Uterine smooth muscle cell (primary cell): Measurements from ENCODE around the gene SHFL. TPM values are rescaled to one million over a fixed set of nuclear protein-coding genes. Genes with fewer than 3 reads are reported as not detected.

Experiments
- total RNA-seq: library from RNA; depleted of rRNA; stranded (reverse); fragments of >200 nt; gene quantifications from 2 replicates; pipeline ENCODE4 v1.2.3, GENCODE V29; 2014

SHFL gene
- total RNA-seq, result 18.2 and 20.1 TPM in 2 replicates

DNA sequence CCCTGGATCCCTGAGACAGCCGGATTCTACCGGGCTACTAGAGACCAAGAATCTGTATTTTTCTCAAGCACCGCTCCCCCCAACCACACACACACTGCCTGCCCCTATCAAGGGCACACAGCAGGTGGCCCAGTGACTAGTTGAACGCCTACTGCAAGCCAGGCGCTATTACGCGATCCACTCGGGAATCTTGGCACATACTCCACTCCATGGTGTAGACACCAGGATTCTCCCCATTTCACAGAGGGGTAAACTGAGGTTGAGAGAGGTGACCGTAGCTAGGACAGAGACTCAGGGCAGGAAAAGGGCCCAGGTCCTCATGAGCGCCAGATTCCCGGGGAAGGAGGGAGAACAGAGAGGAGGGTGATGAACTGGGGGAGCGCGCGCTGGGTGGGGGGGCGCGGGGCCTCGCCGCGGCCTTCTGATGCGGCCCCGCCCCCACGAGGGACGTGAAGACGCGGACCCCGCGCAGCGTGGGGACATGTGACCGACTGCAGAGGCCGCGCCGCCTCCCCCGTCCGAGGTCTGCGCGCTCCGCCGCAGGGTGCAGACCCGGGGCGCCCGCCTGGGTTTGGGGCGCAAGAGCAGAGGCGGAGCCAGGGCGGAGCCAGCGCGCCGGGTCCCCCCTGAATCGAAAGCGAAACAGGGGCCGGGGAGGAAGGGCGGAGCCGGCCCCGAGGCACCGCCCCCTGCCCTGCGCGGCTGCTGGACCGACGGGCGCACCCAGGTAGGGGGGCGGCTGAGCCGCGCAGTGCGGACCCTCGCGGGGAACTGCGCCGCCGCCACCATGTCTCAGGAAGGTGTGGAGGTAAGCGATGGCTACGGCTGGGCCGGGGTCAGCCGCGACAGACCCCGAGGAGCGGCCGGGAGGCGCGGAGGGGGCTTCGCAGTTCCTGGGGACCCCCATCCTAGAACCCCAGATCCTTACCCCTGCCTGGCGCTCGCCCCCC, at the start of gene SHFL:
TSS of gene SHFL (plus strand) at position 677 of the 950 bp plus-strand sequence. CDS start at position 788, 111 bp downstream.

DNA sequence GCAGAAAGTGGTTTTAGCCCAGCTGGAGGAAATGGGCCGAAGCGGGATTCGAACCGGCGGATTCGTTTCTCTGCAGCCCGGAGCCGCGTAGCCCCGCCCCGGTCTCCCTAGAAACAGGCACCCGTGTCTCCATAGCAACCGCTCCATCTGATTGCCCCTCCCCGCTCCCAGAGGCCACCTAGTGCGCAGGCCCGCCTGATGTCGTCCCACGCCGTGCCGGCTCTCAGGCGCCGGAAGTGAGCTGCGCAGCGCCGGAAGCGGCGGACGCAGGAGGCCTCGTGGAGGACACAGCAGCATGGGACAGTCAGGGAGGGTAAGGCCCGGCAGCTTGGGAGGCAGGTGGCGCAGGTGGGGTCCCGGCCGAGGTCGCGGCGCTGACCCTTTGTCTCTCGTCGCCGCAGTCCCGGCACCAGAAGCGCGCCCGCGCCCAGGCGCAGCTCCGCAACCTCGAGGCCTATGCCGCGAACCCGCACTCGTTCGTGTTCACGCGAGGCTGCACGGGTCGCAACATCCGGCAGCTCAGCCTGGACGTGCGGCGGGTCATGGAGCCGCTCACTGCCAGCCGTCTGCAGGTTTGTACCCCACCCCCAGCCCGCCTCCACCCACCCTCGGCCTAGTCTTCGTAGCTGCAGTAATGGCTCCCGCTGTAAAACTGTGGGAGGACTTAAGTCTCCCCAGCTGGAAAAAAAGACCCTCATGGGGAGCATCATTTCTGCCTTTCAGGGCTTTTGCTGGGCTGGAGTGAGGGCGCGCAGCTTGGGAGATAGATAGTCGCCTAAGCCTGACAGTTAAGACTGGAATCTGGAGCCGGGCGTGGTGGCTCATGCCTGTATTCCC, 20.2 kb downstream of the SHFL start, which contains the start of gene PPAN:
TSS of gene PPAN (plus strand) at position 263 of the 837 bp plus-strand sequence. CDS start at position 296, 33 bp downstream.

DNA sequence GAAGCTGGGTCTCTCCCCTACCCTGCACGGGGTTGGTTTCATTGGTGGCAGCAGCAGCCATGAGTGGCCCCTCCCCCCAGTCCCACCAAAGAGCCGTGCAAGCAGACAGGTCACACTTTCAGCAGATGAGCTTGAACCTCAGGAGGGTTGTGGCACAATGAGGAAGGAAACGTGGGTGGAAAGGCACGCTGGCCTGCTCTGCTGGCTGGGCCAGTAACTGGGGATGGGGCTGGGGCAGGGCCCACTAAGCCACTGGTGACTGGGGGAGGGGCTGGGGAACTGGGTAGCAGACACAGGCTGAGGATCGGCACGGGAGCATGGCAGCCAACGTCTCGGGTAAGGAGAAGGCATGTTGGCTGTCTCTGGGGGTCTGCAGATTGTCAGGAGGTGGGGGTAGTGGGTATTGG, 25.3 kb downstream of the SHFL start, which contains the start of gene P2RY11:
TSS of gene P2RY11 (plus strand) at position 289 of the 407 bp plus-strand sequence. CDS start at position 318, 29 bp downstream.

Other genes starting within 250 kb of the SHFL start
- gene OLFM2, start 149.8 kb upstream of the SHFL start, total RNA-seq, result 0.11 and 1.4 TPM in 2 replicates
- 1.5 and 4.8 TPM in 2 replicates for gene COL5A3, start 75.8 kb upstream of the SHFL start, total RNA-seq
- gene RDH8, start 72.8 kb upstream of the SHFL start, total RNA-seq, result not detected in 2 replicates
- not detected in 2 replicates for gene ANGPTL6, start 16.4 kb downstream of the SHFL start, total RNA-seq
- 27.4 and 42.7 TPM in 2 replicates for gene PPAN, start 20.0 kb downstream of the SHFL start, total RNA-seq
- gene P2RY11, start 25.4 kb downstream of the SHFL start, total RNA-seq, result 3.0 and 3.9 TPM in 2 replicates
- gene EIF3G, start 33.6 kb downstream of the SHFL start, total RNA-seq, result 318 and 322 TPM in 2 replicates
- gene DNMT1, start 108.6 kb downstream of the SHFL start, total RNA-seq, result 38.0 and 90.2 TPM in 2 replicates
- 11.2 and 12.2 TPM in 2 replicates for gene S1PR2, start 145.0 kb downstream of the SHFL start, total RNA-seq
- gene MRPL4, start 165.9 kb downstream of the SHFL start, total RNA-seq, result 22.2 and 27.1 TPM in 2 replicates
- gene ICAM1, start 184.8 kb downstream of the SHFL start, total RNA-seq, result 4.8 and 5.6 TPM in 2 replicates
- 0.33 and 0.75 TPM in 2 replicates for gene ICAM4, start 200.6 kb downstream of the SHFL start, total RNA-seq
- 1.8 and 4.6 TPM in 2 replicates for gene ICAM5, start 203.6 kb downstream of the SHFL start, total RNA-seq
- 0.22 and 0.87 TPM in 2 replicates for gene ZGLP1, start 223.5 kb downstream of the SHFL start, total RNA-seq
- 18.2 and 28.6 TPM in 2 replicates for gene FDX2, start 229.7 kb downstream of the SHFL start, total RNA-seq
- gene RAVER1, start 247.2 kb downstream of the SHFL start, total RNA-seq, result 16.1 and 17.5 TPM in 2 replicates